ENCODE measurements around the gene MINDY4B.

Gene MINDY4B

GRCh38 chr3:150905339-150905738 is at the start of gene MINDY4B:
Gene MINDY4B (minus strand): TSS chr3:150905439. CDS start chr3:150905439, 0 bp downstream.
- DNase-seq (ENCODE audit: low spot score), result no peak

- no peak for DNase-seq (ENCODE audit: low spot score)
Measured at GRCh38 chr3:150951923-150952322, 46.7 kb upstream of the MINDY4B start.

- no peak for DNase-seq (ENCODE audit: low spot score)
Measured at GRCh38 chr3:150945226-150946032, 40.2 kb upstream of the MINDY4B start.

- DNase-seq (ENCODE audit: low spot score), result no peak
Measured at GRCh38 chr3:150942221-150942620, 37.0 kb upstream of the MINDY4B start.

- DNase-seq (ENCODE audit: low spot score), result no peak
Measured at GRCh38 chr3:150936693-150937092, 31.5 kb upstream of the MINDY4B start.

- DNase-seq (ENCODE audit: low spot score), result no peak
Measured at GRCh38 chr3:150933473-150933995, 28.3 kb upstream of the MINDY4B start.

- DNase-seq (ENCODE audit: low spot score), result no peak
Measured at GRCh38 chr3:150931745-150932144, 26.5 kb upstream of the MINDY4B start.

GRCh38 chr3:150930839-150931238 is 25.6 kb upstream of the MINDY4B start:
- no peak for DNase-seq (ENCODE audit: low spot score)

- no peak for DNase-seq (ENCODE audit: low spot score)
Measured at GRCh38 chr3:150928234-150928633, 23.0 kb upstream of the MINDY4B start.

- no peak for DNase-seq (ENCODE audit: low spot score)
Measured at GRCh38 chr3:150926328-150926727, 21.1 kb upstream of the MINDY4B start.

- DNase-seq (ENCODE audit: low spot score), result peak; percentile 49
Measured at GRCh38 chr3:150925751-150926201, 20.5 kb upstream of the MINDY4B start.

- DNase-seq (ENCODE audit: low spot score), result peak; percentile 11
Measured at GRCh38 chr3:150922611-150923010, 17.4 kb upstream of the MINDY4B start.

- no peak for DNase-seq (ENCODE audit: low spot score)
Measured at GRCh38 chr3:150921209-150921608, 16.0 kb upstream of the MINDY4B start.

- no peak for DNase-seq (ENCODE audit: low spot score)
Measured at GRCh38 chr3:150920236-150920635, 15.0 kb upstream of the MINDY4B start.

GRCh38 chr3:150917951-150918350 is 12.7 kb upstream of the MINDY4B start:
- DNase-seq (ENCODE audit: low spot score), result no peak

GRCh38 chr3:150913133-150913922 is 8.1 kb upstream of the MINDY4B start:
- DNase-seq (ENCODE audit: low spot score), result no peak

GRCh38 chr3:150912501-150912900 is 7.3 kb upstream of the MINDY4B start:
- DNase-seq (ENCODE audit: low spot score), result no peak

- DNase-seq (ENCODE audit: low spot score), result no peak
Measured at GRCh38 chr3:150911771-150912170, 6.5 kb upstream of the MINDY4B start.

- DNase-seq (ENCODE audit: low spot score), result no peak
Measured at GRCh38 chr3:150906461-150906860, 1.2 kb upstream of the MINDY4B start.

GRCh38 chr3:150905746-150906145 is 507 bp upstream of the MINDY4B start:
- no peak for DNase-seq (ENCODE audit: low spot score)

- no peak for DNase-seq (ENCODE audit: low spot score)
Measured at GRCh38 chr3:150902988-150903387, 2.3 kb downstream of the MINDY4B start.

GRCh38 chr3:150901793-150902192 is 3.4 kb downstream of the MINDY4B start:
- no peak for DNase-seq (ENCODE audit: low spot score)

- no peak for DNase-seq (ENCODE audit: low spot score)
Measured at GRCh38 chr3:150899141-150899540, 6.1 kb downstream of the MINDY4B start.
